Nephron (organoid): ENCODE data around the gene CELF3.
"Not testable (repeated sequence)": the region's sequence is repeated elsewhere in the genome, so short reads cannot be mapped to it uniquely, and the experiment has no call there.

Source experiments
- H3K27ac Mint-ChIP-seq, 3 experiments: 2 replicates each; pipeline ENCODE4 v1.8.0; 2020; ENCODE audit warnings: mixed read lengths in 3 of 3, mild to moderate bottlenecking in 2 of 3, moderate library complexity in 1 of 3
- H3K27me3 Mint-ChIP-seq: 2 replicates; pipeline ENCODE4 v1.8.0; 2021; ENCODE audit warnings: low read depth, mild to moderate bottlenecking, moderate library complexity, mixed read lengths
- H3K36me3 Mint-ChIP-seq: 2 replicates; pipeline ENCODE4 v1.8.0; 2020; ENCODE audit warnings: low read depth, mixed read lengths
- H3K4me1 Mint-ChIP-seq: 2 replicates; pipeline ENCODE4 v1.8.0; 2020; ENCODE audit warnings: mixed read lengths
- H3K4me3 Mint-ChIP-seq, 3 experiments: 2 replicates each; pipeline ENCODE4 v1.8.0; 2020; ENCODE audit warnings: mild to moderate bottlenecking in 3 of 3, mixed read lengths in 3 of 3, moderate library complexity in 2 of 3
- H3K9me3 Mint-ChIP-seq: 2 replicates; pipeline ENCODE4 v1.8.0; 2020; ENCODE audit warnings: mixed read lengths
- TF ChIP-seq, protein P1 (sequence below), 3 experiments: fragments of 200-600 bp; sonication (generic); IDR thresholded peaks; one replicate each; pipeline ENCODE4 v1.5.0; 2021; ENCODE audit warnings: antibody characterized with exemption in 3 of 3; ENCODE audit not compliant: unreplicated experiment in 3 of 3

The CELF3 gene

DNA sequence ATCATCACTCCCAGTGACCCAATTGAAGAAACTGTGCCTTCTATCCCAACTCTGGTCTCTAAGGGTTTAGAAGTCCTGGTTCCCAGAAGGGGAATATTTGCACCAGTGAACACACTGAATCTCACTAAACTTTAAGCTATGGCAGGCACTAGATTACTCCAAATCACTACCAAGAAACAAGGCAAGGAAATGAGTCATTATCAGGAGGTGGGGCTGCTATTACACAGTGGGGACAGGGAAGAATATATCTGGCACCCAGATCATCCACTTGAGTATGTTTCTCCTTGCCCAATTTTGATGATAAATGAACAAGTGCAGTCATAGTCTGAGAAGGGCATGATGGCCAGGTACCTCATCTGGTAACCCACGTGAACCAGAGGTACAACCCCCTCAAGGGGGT, 39.7 kb upstream of the CELF3 start:
- TF ChIP-seq, protein P1, sequence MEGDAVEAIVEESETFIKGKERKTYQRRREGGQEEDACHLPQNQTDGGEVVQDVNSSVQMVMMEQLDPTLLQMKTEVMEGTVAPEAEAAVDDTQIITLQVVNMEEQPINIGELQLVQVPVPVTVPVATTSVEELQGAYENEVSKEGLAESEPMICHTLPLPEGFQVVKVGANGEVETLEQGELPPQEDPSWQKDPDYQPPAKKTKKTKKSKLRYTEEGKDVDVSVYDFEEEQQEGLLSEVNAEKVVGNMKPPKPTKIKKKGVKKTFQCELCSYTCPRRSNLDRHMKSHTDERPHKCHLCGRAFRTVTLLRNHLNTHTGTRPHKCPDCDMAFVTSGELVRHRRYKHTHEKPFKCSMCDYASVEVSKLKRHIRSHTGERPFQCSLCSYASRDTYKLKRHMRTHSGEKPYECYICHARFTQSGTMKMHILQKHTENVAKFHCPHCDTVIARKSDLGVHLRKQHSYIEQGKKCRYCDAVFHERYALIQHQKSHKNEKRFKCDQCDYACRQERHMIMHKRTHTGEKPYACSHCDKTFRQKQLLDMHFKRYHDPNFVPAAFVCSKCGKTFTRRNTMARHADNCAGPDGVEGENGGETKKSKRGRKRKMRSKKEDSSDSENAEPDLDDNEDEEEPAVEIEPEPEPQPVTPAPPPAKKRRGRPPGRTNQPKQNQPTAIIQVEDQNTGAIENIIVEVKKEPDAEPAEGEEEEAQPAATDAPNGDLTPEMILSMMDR (IDR thresholded peaks at IDR 0.05; ENCODE audit: unreplicated experiment in 3 of 3) = no peak
- Mint-ChIP-seq H3K27ac (no peak overlapping the region), H3K4me1 (no peaks in the 10 kb centered on the region), H3K9me3 (no peaks in the 10 kb centered on the region), H3K36me3 (peaks cover 31% of the 10 kb centered on the region), H3K27me3 (peaks cover 3% of the 10 kb centered on the region), H3K4me3 (no peak overlapping the region)

DNA sequence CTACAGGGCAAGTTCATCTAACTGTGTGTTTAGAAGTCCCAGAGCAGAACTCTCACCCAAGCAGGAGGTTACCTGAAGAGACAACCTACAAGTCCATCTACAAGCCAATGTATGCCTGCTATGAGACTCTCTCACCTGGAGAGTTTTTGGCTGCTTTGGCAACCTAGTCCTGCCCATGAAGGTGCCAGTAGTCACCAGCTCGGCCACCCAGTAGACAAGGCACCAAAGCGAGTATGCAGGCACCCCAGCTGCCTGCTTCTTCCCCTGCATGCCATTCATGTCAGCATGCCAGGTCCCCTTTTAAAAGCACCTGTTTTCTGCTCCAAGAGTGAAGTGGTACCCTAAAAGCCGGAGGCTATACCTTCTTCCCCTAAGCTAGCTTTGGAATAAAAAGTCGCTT, 24.9 kb upstream of the CELF3 start:
- Mint-ChIP-seq H3K27ac (no peak overlapping the region), H3K36me3 (no peaks in the 10 kb centered on the region), H3K4me3 (no peak overlapping the region), H3K27me3 (peaks cover 60% of the 10 kb centered on the region), H3K4me1 (no peaks in the 10 kb centered on the region), H3K9me3 (peaks cover 10% of the 10 kb centered on the region)
- TF ChIP-seq, protein P1 (IDR thresholded peaks at IDR 0.05; ENCODE audit: unreplicated experiment in 3 of 3) = no peak

DNA sequence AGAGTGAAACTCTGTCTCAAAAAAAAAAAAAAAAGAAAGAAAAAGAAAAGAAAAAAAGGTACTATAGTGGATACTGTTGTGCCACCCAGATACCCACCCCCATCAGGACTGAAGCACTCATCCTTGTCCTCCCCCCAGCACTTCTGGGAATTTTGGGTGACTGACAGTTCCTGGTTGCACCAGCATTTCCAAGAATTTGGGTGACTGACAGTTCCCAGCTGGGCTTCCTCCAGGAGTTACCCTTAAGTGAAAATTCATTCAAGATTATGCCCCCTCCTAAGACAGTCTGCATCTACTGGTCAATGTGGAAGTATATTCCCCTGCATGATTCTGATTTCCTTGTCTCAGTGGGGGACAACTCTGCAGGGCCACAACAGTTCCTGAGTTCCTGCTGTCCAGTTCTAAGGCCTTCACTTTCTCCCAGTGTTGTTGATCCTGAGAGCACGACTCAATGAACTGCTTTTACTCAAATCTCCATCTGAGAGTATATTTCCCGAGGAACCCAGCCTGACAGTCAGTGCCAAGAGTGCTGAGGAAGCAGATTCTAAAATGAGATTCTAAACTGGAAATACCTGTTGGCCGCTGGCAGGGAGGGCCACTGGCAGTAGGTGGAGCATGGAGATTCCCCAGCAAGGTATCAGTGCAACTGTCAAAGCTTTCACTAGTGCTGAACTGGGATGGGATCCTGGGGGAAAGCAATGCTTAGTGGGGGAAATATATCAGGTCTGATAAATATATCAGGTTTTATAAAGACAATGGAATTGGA, 23.2 kb upstream of the CELF3 start:
- no peak overlapping the region for H3K4me3 Mint-ChIP-seq
- no peak overlapping the region for H3K27ac Mint-ChIP-seq
- TF ChIP-seq, protein P1 (IDR thresholded peaks at IDR 0.05; ENCODE audit: unreplicated experiment in 3 of 3) = no peak
- H3K27me3 Mint-ChIP-seq = peaks cover 50% of the 10 kb centered on the region
- no peaks in the 10 kb centered on the region for H3K4me1 Mint-ChIP-seq
- no peaks in the 10 kb centered on the region for H3K36me3 Mint-ChIP-seq
- peaks cover 12% of the 10 kb centered on the region for H3K9me3 Mint-ChIP-seq

DNA sequence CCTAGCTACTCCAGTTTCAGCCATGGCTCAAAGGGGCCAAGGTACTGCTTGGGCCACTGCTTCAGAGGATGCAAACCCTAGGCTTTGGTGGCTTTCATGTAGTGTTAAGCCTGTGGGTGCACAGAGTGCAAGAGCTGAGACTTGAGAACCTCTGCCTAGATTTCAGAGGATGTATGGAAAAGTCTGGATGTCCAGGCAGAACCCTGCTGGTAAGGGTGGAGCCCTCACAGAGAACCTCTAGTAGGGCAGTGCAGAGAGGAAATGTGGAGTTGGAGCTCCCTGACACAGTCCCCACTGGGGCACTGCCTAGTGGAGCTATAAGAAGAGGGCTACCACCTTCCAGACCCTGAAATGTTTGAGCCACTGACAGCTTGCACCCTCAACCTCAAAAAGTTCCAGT, 20.9 kb upstream of the CELF3 start:
- Mint-ChIP-seq H3K9me3 (peaks cover 12% of the 10 kb centered on the region), H3K27ac (no peak overlapping the region), H3K36me3 (no peaks in the 10 kb centered on the region), H3K4me3 (no peak overlapping the region), H3K4me1 (no peaks in the 10 kb centered on the region), H3K27me3 (peaks cover 35% of the 10 kb centered on the region)
- TF ChIP-seq, protein P1 (IDR thresholded peaks at IDR 0.05; ENCODE audit: unreplicated experiment in 3 of 3) = no peak

DNA sequence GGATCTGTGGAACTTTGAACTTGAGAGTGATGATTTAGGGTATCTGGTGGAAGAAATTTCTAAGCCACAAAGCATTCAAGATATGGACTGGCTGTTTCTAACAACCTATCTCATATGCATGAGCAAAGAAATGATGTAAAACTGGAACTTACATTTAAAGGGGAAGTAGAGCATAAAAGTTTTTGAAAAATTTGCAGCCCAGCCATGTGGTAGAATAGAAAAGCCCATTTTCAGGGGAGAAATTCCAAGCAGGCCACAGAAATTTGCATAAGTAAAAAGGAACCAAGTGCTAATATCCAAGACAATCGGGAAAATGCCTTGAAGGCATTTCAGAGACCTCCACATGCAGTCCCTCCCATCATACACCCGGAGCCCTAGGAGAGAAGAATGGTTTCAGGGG, 20.4 kb upstream of the CELF3 start:
- Mint-ChIP-seq H3K4me3 (no peak overlapping the region), H3K9me3 (peaks cover 12% of the 10 kb centered on the region), H3K36me3 (no peaks in the 10 kb centered on the region), H3K4me1 (no peaks in the 10 kb centered on the region), H3K27me3 (peaks cover 34% of the 10 kb centered on the region), H3K27ac (no peak overlapping the region)
- TF ChIP-seq, protein P1 (IDR thresholded peaks at IDR 0.05; ENCODE audit: unreplicated experiment in 3 of 3) = no peak

DNA sequence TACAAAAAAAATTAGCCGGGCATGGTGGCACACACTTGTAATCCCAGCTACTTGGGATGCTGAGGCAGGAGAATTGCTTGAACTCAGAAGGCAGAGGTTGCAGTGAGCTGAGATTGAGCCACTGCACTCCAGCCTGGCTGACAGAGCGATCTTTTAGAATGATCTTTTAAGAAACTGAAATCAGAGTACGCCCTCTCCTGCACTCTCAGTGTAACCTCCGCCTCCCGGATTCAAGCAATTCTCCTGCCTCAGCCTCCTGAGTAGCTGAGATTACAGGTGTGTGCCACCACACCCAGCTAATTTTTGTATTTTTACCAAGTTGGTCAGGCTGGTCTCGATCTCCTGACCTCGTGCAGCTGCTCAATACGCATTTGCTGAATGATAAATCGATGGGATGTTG, 17.4 kb upstream of the CELF3 start:
- Mint-ChIP-seq H3K27me3 (peaks cover 39% of the 10 kb centered on the region), H3K9me3 (peaks cover 12% of the 10 kb centered on the region)
- not testable (repeated sequence) for H3K27ac Mint-ChIP-seq, H3K36me3 Mint-ChIP-seq, H3K4me3 Mint-ChIP-seq, H3K4me1 Mint-ChIP-seq
